Right lobe of liver (tissue), 6 donors: Measurements from ENCODE around the gene C19orf18. TPM values are rescaled to one million over a fixed set of nuclear protein-coding genes. Genes with fewer than 3 reads are reported as not detected.
A peak's percentile ranks its signal among the peaks of the same experiment; 100 is the strongest.
"Not testable (repeated sequence)": the region's sequence is repeated elsewhere in the genome, so short reads cannot be mapped to it uniquely, and the experiment has no call there.

Source experiments
- ATAC-seq, 4 donors: fragments of 200-7000 bp; cut with Tn5 transposase; one replicate each; pipeline ENCODE4 v1.9.1; 2020; ENCODE audit warnings: mild to moderate bottlenecking in 4 of 4, moderate library complexity in 4 of 4
- DNase-seq, 3 donors: peaks; one replicate each; pipeline ENCODE4 v3.0.0-alpha.2; 2020
- H3K27ac ChIP-seq, 3 donors: fragments of 200-600 bp; one replicate each; pipeline ENCODE4 v1.8.0; 2022
- H3K27me3 ChIP-seq, 2 donors: fragments of 200-600 bp; one replicate each; pipeline ENCODE4 v1.8.0; 2022
- H3K36me3 ChIP-seq, 4 donors: fragments of 200-600 bp; sonication (generic) in 1 of 4; one replicate each; pipeline versions ENCODE4 v1.5.1 to v1.8.0; 2017 to 2022; ENCODE audit warnings: control low read depth in 1 of 4
- H3K4me1 ChIP-seq, 4 donors: fragments of 200-600 bp; sonication (generic) in 1 of 4; one replicate each; pipeline versions ENCODE4 v1.5.1 to v1.8.0; 2017 to 2022; ENCODE audit warnings: control low read depth in 1 of 4
- H3K4me3 ChIP-seq, 3 donors: fragments of 200-600 bp; one replicate each; pipeline ENCODE4 v1.8.0; 2022
- H3K9me3 ChIP-seq, 4 donors: fragments of 200-600 bp; sonication (generic) in 1 of 4; one replicate each; pipeline versions ENCODE4 v1.5.1 to v1.8.0; 2017 to 2022; ENCODE audit warnings: control low read depth in 1 of 4
- CTCF ChIP-seq, 4 donors: fragments of 200-600 bp in 3 of 4; fragments of 450-650 bp in 1 of 4; IDR thresholded peaks; one replicate each; pipeline versions ENCODE4 v1.5.1 to v1.8.0; 2016 to 2022; ENCODE audit warnings: antibody characterized with exemption in 4 of 4, mild to moderate bottlenecking in 2 of 4
- POLR2A ChIP-seq: fragments of 450-650 bp; IDR thresholded peaks from one replicate; pipeline ENCODE4 v1.6.1; 2017; ENCODE audit warnings: antibody characterized with exemption, mild to moderate bottlenecking
- WGBS: methylation state at CpG from one replicate; pipeline ENCODE4 v1.1.6; 2018; ENCODE audit warnings: low coverage, low lambda C conversion rate; ENCODE audit not compliant: insufficient coverage; ENCODE audit errors: missing lambda C conversion rate; 5-methylcytosine and 5-hydroxymethylcytosine counted together
- intact Hi-C, 2 donors: fragments of 100-400 bp; cut with DNase I; formaldehyde crosslinking; loops; one replicate each; pipeline versions ENCODE4 v1.11.2 to v1.14.1; 2022
- total RNA-seq, 6 experiments: library from RNA; depleted of rRNA in 2 of 6; stranded (reverse); fragments of >200 nt in 2 of 6; fragmentation: NEBNext Ultra II Directional in 3 of 6; extraction: Animal tissue kit (Norgen Biotek cat#: 25700) in 3 of 6; gene quantifications; one replicate each; pipeline versions ENCODE4 v1.1.0 to v1.2.4, GENCODE V29; 2016 to 2023
- donor health status: DM: no; HTN: yes; CAD: no.
- donor health status: DM: no; HTN: no; CAD: no.
- donor health status: DM: no; HTN: no; CAD: no.
- donor health status: DM: no; HTN: yes; CAD: no.
- donor health status: DM: no; HTN: yes; CAD: no.

C19orf18 gene
- total RNA-seq, 6 experiments from 2014 or later, result 0.24 to 0.88 (median 0.39) TPM; not detected in 3

GRCh38 chr19:57935731-57936130 lies 38.6 kb downstream of the C19orf18 start:
- peaks cover 0 to 11% (median under 1%) of the 10 kb centered on the region in 4 donors for H3K9me3 ChIP-seq

DNA sequence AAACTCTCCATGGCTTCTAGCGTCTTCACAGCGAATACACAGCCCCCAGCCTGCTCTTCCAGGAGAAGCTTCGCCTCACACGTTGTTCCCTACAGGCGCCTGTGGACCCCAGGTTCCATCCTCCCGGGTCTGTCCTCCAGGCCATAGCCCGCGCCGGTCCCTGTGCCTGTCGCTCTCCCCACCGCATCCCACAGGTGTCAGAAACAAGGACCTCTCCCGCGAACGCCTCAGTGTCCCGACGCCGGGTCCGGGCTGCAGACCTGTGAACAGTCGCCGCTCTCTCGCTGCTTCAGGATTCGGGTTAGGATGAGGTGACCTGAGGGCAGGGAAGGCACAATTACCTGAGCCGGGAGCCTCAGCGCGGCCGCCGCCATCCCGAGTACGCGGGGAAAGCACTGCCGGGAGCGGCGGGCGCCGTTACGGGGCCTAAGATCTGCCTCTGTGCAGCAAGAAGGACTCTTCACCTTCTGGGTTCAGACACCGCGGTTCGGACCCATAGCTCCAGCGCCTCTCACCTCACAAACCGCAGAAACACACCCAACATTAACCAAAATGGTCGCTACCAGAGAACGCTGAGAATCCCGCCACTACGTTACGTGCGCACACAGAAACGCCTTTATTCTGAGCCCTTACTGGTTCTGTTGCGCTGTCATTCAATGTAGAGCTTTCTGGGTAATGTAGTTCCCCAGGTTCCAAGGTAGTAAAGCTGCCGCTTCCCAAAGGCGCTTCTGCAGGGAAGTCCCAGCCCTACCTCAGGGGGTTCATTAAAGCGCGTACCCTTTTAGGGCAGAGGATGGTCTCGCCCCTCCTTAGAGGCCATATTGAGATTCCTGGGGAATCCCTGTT lies 39.3 kb downstream of the C19orf18 start, which contains the start of gene ZNF418:
Gene ZNF418, minus strand, starts transcription at position 583 of the 846 bp plus-strand sequence. CDS start 1,580 bp downstream, outside the sequence.
- H3K27ac ChIP-seq, result peak within 1 kb of the TSS in 1 of 3 donors; percentile 29
- intact Hi-C loops, result no loop called here

More at GRCh38 chr19:57935731-57936130, 38.6 kb downstream of the C19orf18 start:
- Histone ChIP-seq H3K36me3 (no peaks in the 10 kb centered on the region), H3K4me1 (no peaks in the 10 kb centered on the region), H3K4me3 (no peak overlapping the region), H3K27me3 (no peaks in the 10 kb centered on the region), H3K27ac (no peak overlapping the region)
- ATAC-seq (no peak), DNase-seq (no peak)
- intact Hi-C loops, result no loop called here
- 85% methylated on average over 12 of the region's 12 CpGs for WGBS
- TF ChIP-seq POLR2A (no peak), CTCF (IDR thresholded peaks at IDR 0.05) (no peak)

DNA sequence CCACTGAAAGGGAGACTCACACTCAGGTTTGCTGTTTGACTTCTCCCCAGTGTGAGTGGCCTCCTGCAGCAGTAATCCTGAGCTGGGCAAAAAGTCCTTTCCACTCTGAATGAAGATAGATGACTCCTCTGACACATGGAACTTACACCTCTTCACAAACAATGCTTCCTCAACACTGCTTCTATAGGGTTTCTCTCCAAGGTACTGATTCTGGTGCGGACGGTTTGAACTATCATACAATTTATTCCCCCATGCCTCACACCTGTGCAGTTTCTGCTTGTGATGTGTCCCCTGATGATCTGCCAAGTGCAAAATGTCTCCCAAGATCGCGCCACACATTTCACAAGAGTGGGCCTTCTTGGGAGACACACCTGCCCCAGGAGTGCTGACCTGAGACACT lies 46.7 kb downstream of the C19orf18 start:
- ATAC-seq (no peak), DNase-seq (no peak)
- H3K36me3 ChIP-seq, result peaks cover 0 to 19% (median 9%) of the 10 kb centered on the region in 4 donors
- TF ChIP-seq POLR2A (no peak), CTCF (IDR thresholded peaks at IDR 0.05) (no peak)
- no peak overlapping the region for H3K27ac ChIP-seq
- no peak overlapping the region for H3K4me3 ChIP-seq
- WGBS, result 100% methylated on average over 2 of the region's 4 CpGs
- intact Hi-C loops, result no loop called here
- no peaks in the 10 kb centered on the region for H3K27me3 ChIP-seq
- H3K9me3 ChIP-seq, result peaks cover 0 to 27% (median 2%) of the 10 kb centered on the region in 4 donors
- H3K4me1 ChIP-seq, result no peaks in the 10 kb centered on the region

More for the DNA sequence above, 39.3 kb downstream of the C19orf18 start, which contains the start of gene ZNF418:
- H3K4me3 ChIP-seq, result peak within 1 kb of the TSS; percentile 54 to 78 (median 66)
- peaks cover 0 to 7% (median under 1%) of the 10 kb centered on the region in 4 donors for H3K9me3 ChIP-seq
- no peaks in the 10 kb centered on the region for H3K27me3 ChIP-seq
- H3K36me3 ChIP-seq, result peaks cover 0 to 1% (median 0%) of the 10 kb centered on the region in 4 donors
- WGBS, result 4% methylated on average over 28 of the region's 54 CpGs
- DNase-seq (peak; percentile 29 to 77 (median 66)), ATAC-seq (peak; percentile 98 to 100 (median 100))
- TF ChIP-seq POLR2A, result no peak
- TF ChIP-seq CTCF (IDR thresholded peaks at IDR 0.05), result no peak
- H3K4me1 ChIP-seq, result no peaks in the 10 kb centered on the region

- Histone ChIP-seq H3K4me3 (peak within 1 kb of the TSS; percentile 78 to 97 (median 91)), H3K27ac (peak within 1 kb of the TSS; percentile 50 to 53 (median 51)), H3K4me1 (peaks cover 0 to 25% (median 0%) of the 10 kb centered on the region in 4 donors)
- H3K36me3 ChIP-seq, H3K9me3 ChIP-seq, intact Hi-C loops, H3K27me3 ChIP-seq: not testable (repeated sequence)
- WGBS, result under 1% methylated on average over 27 of the region's 51 CpGs
- peak; percentile 97 to 99 (median 98) for ATAC-seq
- TF ChIP-seq CTCF (IDR thresholded peaks at IDR 0.05) (peak; percentile 23 to 48 (median 32)), POLR2A (peak; percentile 50)
- DNase-seq, result peak; percentile 79 to 90 (median 85)
Observed at GRCh38 chr19:57916168-57916995, 58.0 kb downstream of the C19orf18 start, which contains the start of gene ZNF417. Gene ZNF417 (minus strand): TSS chr19:57916592. CDS start chr19:57916411, 181 bp downstream.
